GM13976 (cell line): ENCODE measurements around the gene GSTA1.
"Not testable (repeated sequence)": the region's sequence is repeated elsewhere in the genome, so short reads cannot be mapped to it uniquely, and the experiment has no call there.

Source experiments
- DNase-seq: peaks from one replicate; pipeline ENCODE4 v3.0.0; 2012; ENCODE audit warnings: low spot score
- in situ Hi-C: fragments of 300-500 bp; cut with MboI; formaldehyde crosslinking; loops from one replicate; pipeline ENCODE4 v1.12.0; 2022; ENCODE audit warnings: low sequenced_read_pairs, mixed read lengths, inconsistent platforms; ENCODE audit not compliant: unreplicated experiment
- TF ChIP-seq, protein P1 (sequence below): IDR thresholded peaks from 2 replicates; pipeline ENCODE4 v1.5.1; 2012; ENCODE audit warnings: borderline replicate concordance, mild to moderate bottlenecking; ENCODE audit not compliant: insufficient read depth; ENCODE audit errors: extremely low read depth, missing control alignments, control extremely low read depth

GSTA1 gene

DNA sequence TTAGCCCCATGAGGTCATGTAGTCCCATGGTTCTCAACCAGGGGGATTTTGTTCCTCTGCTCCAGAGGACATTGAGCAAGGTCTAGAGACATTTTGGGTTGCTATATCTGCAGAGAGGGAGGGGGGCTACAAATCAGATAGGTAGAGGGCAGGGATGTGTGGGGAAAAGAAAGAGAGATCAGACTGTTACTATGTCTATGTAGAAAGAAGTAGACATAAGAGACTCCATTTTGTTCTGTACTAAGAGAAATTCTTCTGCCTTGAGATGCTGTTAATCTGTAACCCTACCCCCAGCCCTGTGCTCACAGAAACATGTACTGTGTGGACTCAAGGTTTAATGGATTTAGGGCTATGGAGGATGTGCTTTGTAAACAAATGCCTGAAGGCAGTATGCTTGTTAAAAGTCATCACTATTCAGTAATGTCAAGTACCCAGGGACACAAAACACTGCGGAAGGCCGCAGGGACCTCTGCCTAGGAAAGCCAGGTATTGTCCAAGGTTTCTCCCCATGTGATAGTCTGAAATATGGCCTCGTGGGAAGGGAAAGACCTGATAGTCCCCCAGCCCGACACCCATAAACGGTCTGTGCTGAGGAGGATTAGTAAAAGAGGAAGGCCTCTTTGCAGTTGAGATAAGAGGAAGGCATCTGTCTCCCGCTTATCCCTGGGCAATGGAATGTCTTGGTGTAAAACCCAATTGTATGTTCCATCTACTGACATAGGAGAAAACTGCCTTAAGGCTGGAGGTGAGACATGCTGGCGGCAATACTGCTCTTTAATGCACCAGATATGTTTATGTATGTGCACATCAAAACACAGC, 41.7 kb downstream of the GSTA1 start:
- in situ Hi-C loops, DNase-seq: not testable (repeated sequence)

GRCh38 chr6:52760105-52760765, 43.4 kb downstream of the GSTA1 start:
- DNase-seq, result no peak
- in situ Hi-C loops, result no loop called here
- TF ChIP-seq, protein P1, sequence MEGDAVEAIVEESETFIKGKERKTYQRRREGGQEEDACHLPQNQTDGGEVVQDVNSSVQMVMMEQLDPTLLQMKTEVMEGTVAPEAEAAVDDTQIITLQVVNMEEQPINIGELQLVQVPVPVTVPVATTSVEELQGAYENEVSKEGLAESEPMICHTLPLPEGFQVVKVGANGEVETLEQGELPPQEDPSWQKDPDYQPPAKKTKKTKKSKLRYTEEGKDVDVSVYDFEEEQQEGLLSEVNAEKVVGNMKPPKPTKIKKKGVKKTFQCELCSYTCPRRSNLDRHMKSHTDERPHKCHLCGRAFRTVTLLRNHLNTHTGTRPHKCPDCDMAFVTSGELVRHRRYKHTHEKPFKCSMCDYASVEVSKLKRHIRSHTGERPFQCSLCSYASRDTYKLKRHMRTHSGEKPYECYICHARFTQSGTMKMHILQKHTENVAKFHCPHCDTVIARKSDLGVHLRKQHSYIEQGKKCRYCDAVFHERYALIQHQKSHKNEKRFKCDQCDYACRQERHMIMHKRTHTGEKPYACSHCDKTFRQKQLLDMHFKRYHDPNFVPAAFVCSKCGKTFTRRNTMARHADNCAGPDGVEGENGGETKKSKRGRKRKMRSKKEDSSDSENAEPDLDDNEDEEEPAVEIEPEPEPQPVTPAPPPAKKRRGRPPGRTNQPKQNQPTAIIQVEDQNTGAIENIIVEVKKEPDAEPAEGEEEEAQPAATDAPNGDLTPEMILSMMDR, result no peak

GRCh38 chr6:52759085-52759484, 44.5 kb downstream of the GSTA1 start:
- no peak for DNase-seq
- TF ChIP-seq, protein P1, result no peak
- in situ Hi-C loops, result no loop called here

DNA sequence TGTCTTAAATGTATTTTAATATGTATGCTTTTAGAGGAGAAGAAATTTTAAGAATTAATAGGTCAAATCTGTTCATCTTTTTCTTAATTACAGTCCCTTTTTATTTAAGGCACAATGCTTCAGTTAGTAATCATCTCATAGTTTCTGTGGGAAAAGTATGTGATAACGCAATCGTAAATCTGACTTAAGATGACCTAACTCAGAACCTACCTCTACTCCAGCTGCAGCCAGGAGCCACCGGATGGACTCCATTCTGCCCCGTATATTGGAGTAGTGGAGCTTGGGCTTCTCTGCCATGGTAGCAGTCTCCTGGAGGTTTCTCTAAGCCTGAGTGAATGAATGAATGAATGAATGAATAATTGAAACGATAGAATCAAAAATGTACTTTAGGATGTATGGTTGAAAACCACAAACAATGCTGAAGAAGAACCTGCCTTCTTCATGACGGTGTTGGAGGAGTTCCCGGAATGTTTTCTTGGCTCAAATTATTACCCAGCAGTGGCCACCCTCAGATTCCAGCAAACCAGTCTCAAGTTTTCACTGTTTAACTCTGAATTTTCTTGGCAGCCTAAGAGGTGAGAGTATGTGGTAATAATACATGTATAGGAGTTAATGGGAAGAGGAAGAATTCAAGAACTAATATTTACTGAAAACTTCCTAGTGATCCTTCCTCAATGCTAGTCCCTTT, 45.8 kb downstream of the GSTA1 start:
- in situ Hi-C loops, DNase-seq: not testable (repeated sequence)

DNA sequence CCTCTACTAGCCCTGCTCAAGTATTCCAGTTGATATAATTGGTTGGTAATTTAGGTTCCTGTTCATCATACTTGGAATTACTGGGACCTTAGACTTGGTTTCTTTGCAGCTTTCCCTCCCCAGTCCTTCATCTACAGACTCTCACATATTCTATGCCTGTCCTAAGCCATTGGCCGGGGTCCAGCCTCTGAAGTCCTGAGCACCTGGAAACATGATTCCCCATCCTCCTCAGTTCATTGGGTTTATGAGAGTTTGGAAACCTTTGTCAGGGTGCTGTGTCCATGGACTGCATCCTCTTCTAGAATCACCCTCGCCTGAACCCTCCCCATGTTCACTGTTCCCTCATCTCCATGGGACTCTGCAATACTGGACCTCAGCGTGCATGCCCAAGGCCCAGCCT, 49.2 kb downstream of the GSTA1 start:
- TF ChIP-seq, protein P1, result no peak
- in situ Hi-C loops, result no loop called here
- no peak for DNase-seq

GRCh38 chr6:52753137-52753536, 50.5 kb downstream of the GSTA1 start:
- in situ Hi-C loops, DNase-seq: not testable (repeated sequence)

GRCh38 chr6:52752310-52752709, 51.3 kb downstream of the GSTA1 start:
- no peak for DNase-seq
- TF ChIP-seq, protein P1, result no peak
- in situ Hi-C loops, result no loop called here

- in situ Hi-C loops, result no loop called here
- DNase-seq, result no peak
- TF ChIP-seq, protein P1, result no peak
Measured at GRCh38 chr6:52749556-52750152, 54.0 kb downstream of the GSTA1 start.

- DNase-seq, in situ Hi-C loops: not testable (repeated sequence)
Measured at GRCh38 chr6:52747301-52747700, 56.3 kb downstream of the GSTA1 start.
